Immature natural killer cell (primary cell): ENCODE data around the gene ACVR1B. TPM values are rescaled to one million over a fixed set of nuclear protein-coding genes. Genes with fewer than 3 reads are reported as not detected.
A peak's percentile ranks its signal among the peaks of the same experiment; 100 is the strongest.

Experiments used
- DNase-seq, 3 donors: peaks; one replicate each; pipeline ENCODE4 v3.0.0; 2022; ENCODE audit warnings: mixed read lengths in 1 of 3
- H3K27ac Mint-ChIP-seq, 6 donors: one replicate each; pipeline ENCODE4 v1.8.0; 2020; ENCODE audit warnings: mixed read lengths in 6 of 6, mild to moderate bottlenecking in 5 of 6, inconsistent platforms in 4 of 6, moderate library complexity in 3 of 6
- H3K27me3 Mint-ChIP-seq, 3 donors: one replicate each; pipeline ENCODE4 v1.8.0; 2020 to 2021; ENCODE audit warnings: low read depth in 3 of 3, mild to moderate bottlenecking in 3 of 3, mixed read lengths in 3 of 3, moderate library complexity in 3 of 3, inconsistent platforms in 1 of 3
- H3K36me3 Mint-ChIP-seq, 3 donors: one replicate each; pipeline ENCODE4 v1.8.0; 2020; ENCODE audit warnings: mixed read lengths in 3 of 3, inconsistent platforms in 2 of 3, mild to moderate bottlenecking in 2 of 3
- H3K4me1 Mint-ChIP-seq, 2 donors: one replicate each; pipeline ENCODE4 v1.8.0; 2020; ENCODE audit warnings: inconsistent platforms in 2 of 2, mild to moderate bottlenecking in 2 of 2, mixed read lengths in 2 of 2, moderate library complexity in 1 of 2
- H3K4me3 Mint-ChIP-seq, 5 donors: one replicate each; pipeline ENCODE4 v1.8.0; 2020; ENCODE audit warnings: mild to moderate bottlenecking in 5 of 5, mixed read lengths in 5 of 5, inconsistent platforms in 3 of 5, moderate library complexity in 3 of 5
- H3K9me3 Mint-ChIP-seq, 6 donors: one replicate each; pipeline ENCODE4 v1.8.0; 2020; ENCODE audit warnings: mild to moderate bottlenecking in 6 of 6, mixed read lengths in 6 of 6, inconsistent platforms in 4 of 6, moderate library complexity in 3 of 6
- polyA plus RNA-seq, 3 donors: library from polyadenylated mRNA; unstranded; fragments of 300-500 nt; fragmentation: Illumina TruSeq; gene quantifications; one replicate each; pipeline ENCODE4 v1.2.3, GENCODE V29; 2021

ACVR1B gene
- polyA plus RNA-seq, 3 donors from 2014 or later: 0.52 to 1.4 TPM; not detected in 1

- Mint-ChIP-seq H3K27me3 (peaks cover 7 to 23% (median 10%) of the 10 kb centered on the region in 3 donors), H3K4me3 (peak overlapping the region in 3 of 5 donors; percentile 18 to 62 (median 24))
Measured at GRCh38 chr12:52037248-52037861, 85.9 kb downstream of the ACVR1B start.

GRCh38 chr12:52038447-52038846 lies 86.9 kb downstream of the ACVR1B start:
- peak overlapping the region in 5 of 6 donors; percentile 73 to 94 (median 93) for H3K27ac Mint-ChIP-seq
- H3K36me3 Mint-ChIP-seq: no peaks in the 10 kb centered on the region
- no peak for DNase-seq
- H3K4me3 Mint-ChIP-seq: peak overlapping the region; percentile 53 to 75 (median 60)
- H3K9me3 Mint-ChIP-seq: no peaks in the 10 kb centered on the region
- peaks cover 5 to 16% (median 5%) of the 10 kb centered on the region in 3 donors for H3K27me3 Mint-ChIP-seq
- peaks cover 24 to 34% of the 10 kb centered on the region in 2 donors for H3K4me1 Mint-ChIP-seq

More at GRCh38 chr12:52037248-52037861, 85.9 kb downstream of the ACVR1B start:
- peaks cover 31 to 38% of the 10 kb centered on the region in 2 donors for H3K4me1 Mint-ChIP-seq
- no peaks in the 10 kb centered on the region for H3K9me3 Mint-ChIP-seq
- no peak for DNase-seq
- H3K36me3 Mint-ChIP-seq: no peaks in the 10 kb centered on the region
- H3K27ac Mint-ChIP-seq: peak overlapping the region in 4 of 6 donors; percentile 31 to 94 (median 63)

GRCh38 chr12:52041035-52041434 lies 89.5 kb downstream of the ACVR1B start:
- peaks cover 14 to 24% of the 10 kb centered on the region in 2 donors for H3K4me1 Mint-ChIP-seq
- DNase-seq: no peak
- no peaks in the 10 kb centered on the region for H3K9me3 Mint-ChIP-seq
- peak overlapping the region in 2 of 6 donors; percentile 46 to 78 for H3K27ac Mint-ChIP-seq
- no peaks in the 10 kb centered on the region for H3K36me3 Mint-ChIP-seq
- peaks cover 2 to 11% (median 5%) of the 10 kb centered on the region in 3 donors for H3K27me3 Mint-ChIP-seq
- no peak overlapping the region for H3K4me3 Mint-ChIP-seq

- Mint-ChIP-seq H3K9me3 (no peaks in the 10 kb centered on the region), H3K36me3 (no peaks in the 10 kb centered on the region), H3K27ac (peak overlapping the region in 4 of 6 donors; percentile 31 to 86 (median 70)), H3K4me1 (peaks cover 14 to 24% of the 10 kb centered on the region in 2 donors), H3K27me3 (peaks cover 2 to 7% (median 5%) of the 10 kb centered on the region in 3 donors), H3K4me3 (peak overlapping the region in 2 of 5 donors; percentile 11 to 42)
- DNase-seq: peak; percentile 39 to 61 (median 53)
Measured at GRCh38 chr12:52041695-52042123, 90.2 kb downstream of the ACVR1B start.

GRCh38 chr12:52042706-52043385 lies 91.3 kb downstream of the ACVR1B start:
- Mint-ChIP-seq H3K4me1 (peaks cover 14 to 24% of the 10 kb centered on the region in 2 donors), H3K4me3 (no peak overlapping the region), H3K9me3 (no peaks in the 10 kb centered on the region), H3K36me3 (no peaks in the 10 kb centered on the region), H3K27me3 (peaks cover 2 to 5% (median 5%) of the 10 kb centered on the region in 3 donors), H3K27ac (peak overlapping the region in 1 of 6 donors; percentile 60)
- no peak for DNase-seq

- H3K36me3 Mint-ChIP-seq: no peaks in the 10 kb centered on the region
- H3K4me3 Mint-ChIP-seq: no peak overlapping the region
- peaks cover 11 to 19% of the 10 kb centered on the region in 2 donors for H3K4me1 Mint-ChIP-seq
- H3K27me3 Mint-ChIP-seq: peaks cover 0 to 2% (median 1%) of the 10 kb centered on the region in 3 donors
- no peak for DNase-seq
- no peaks in the 10 kb centered on the region for H3K9me3 Mint-ChIP-seq
- H3K27ac Mint-ChIP-seq: peak overlapping the region in 1 of 6 donors; percentile 16
Measured at GRCh38 chr12:52043386-52044212, 92.1 kb downstream of the ACVR1B start.

- no peaks in the 10 kb centered on the region for H3K9me3 Mint-ChIP-seq
- H3K36me3 Mint-ChIP-seq: no peaks in the 10 kb centered on the region
- no peak overlapping the region for H3K27ac Mint-ChIP-seq
- no peak overlapping the region for H3K4me3 Mint-ChIP-seq
- peaks cover 1 to 5% (median 4%) of the 10 kb centered on the region in 3 donors for H3K27me3 Mint-ChIP-seq
- peaks cover 14 to 20% of the 10 kb centered on the region in 2 donors for H3K4me1 Mint-ChIP-seq
- DNase-seq: no peak
Measured at GRCh38 chr12:52044292-52044983, 92.9 kb downstream of the ACVR1B start.

- Mint-ChIP-seq H3K4me1 (peaks cover 27 to 31% of the 10 kb centered on the region in 2 donors), H3K36me3 (no peaks in the 10 kb centered on the region), H3K9me3 (no peaks in the 10 kb centered on the region), H3K4me3 (no peak overlapping the region), H3K27me3 (peaks cover 6 to 10% (median 7%) of the 10 kb centered on the region in 3 donors), H3K27ac (peak overlapping the region in 2 of 6 donors; percentile 30 to 39)
- DNase-seq: peak in 1 of 3 donors; percentile 19
Measured at GRCh38 chr12:52045794-52046199, 94.3 kb downstream of the ACVR1B start.

Other genes with a start within 250 kb of the ACVR1B start
- under 1 TPM in 1 of 3 donors, not detected in 2; 0.07 TPM for gene FIGNL2, start 103.0 kb upstream of the ACVR1B start, polyA plus RNA-seq
- gene ANKRD33, start 63.6 kb upstream of the ACVR1B start, polyA plus RNA-seq: not detected
- under 1 TPM in 1 of 3 donors, not detected in 2; 0.14 TPM for gene ACVRL1, start 44.2 kb upstream of the ACVR1B start, polyA plus RNA-seq
- 1 to 10 TPM; 1.1 to 3.1 (median 1.2) TPM for gene TAMALIN, start 55.2 kb downstream of the ACVR1B start, polyA plus RNA-seq
- 1 to 10 TPM in 2 of 3 donors, under 1 TPM in 1; 0.83 to 2.1 (median 1.3) TPM for gene NR4A1, start 99.7 kb downstream of the ACVR1B start, polyA plus RNA-seq
- gene ATG101, start 118.3 kb downstream of the ACVR1B start, polyA plus RNA-seq: 10 to 100 TPM; 25.8 to 50.8 (median 32.2) TPM
- not detected for gene SMIM41, start 128.0 kb downstream of the ACVR1B start, polyA plus RNA-seq
- not detected for gene KRT80, start 240.3 kb downstream of the ACVR1B start, polyA plus RNA-seq